Psoas muscle (tissue), 8 donors: Measurements from ENCODE around the gene DOCK1. TPM values are rescaled to one million over a fixed set of nuclear protein-coding genes. Genes with fewer than 3 reads are reported as not detected.
A peak's percentile ranks its signal among the peaks of the same experiment; 100 is the strongest.

ENCODE experiments used
- ATAC-seq, 4 donors: fragments of 200-7000 bp; cut with Tn5 transposase; one replicate each; pipeline ENCODE4 v1.9.1; 2020; ENCODE audit warnings: moderate library complexity in 3 of 4, mild to moderate bottlenecking in 2 of 4
- DNase-seq, 2 donors: peaks; one replicate each; pipeline ENCODE4 v3.0.0-alpha.2; 2020
- H3K27ac ChIP-seq: fragments of 200-600 bp; one replicate; pipeline ENCODE4 v1.8.0; 2022
- H3K27me3 ChIP-seq, 3 donors: fragments of 200-600 bp in 1 of 3; one replicate each; pipeline versions ENCODE4 v1.6.1 to v1.8.0; 2013 to 2022; ENCODE audit warnings: low read length in 2 of 3, mild to moderate bottlenecking in 2 of 3, moderate library complexity in 1 of 3; ENCODE audit not compliant: insufficient read depth in 3 of 3
- H3K36me3 ChIP-seq, 2 donors: fragments of 200-600 bp in 1 of 2; one replicate each; pipeline versions ENCODE4 v1.6.1 to v1.8.0; 2013 to 2022; ENCODE audit warnings: low read depth in 1 of 2, mild to moderate bottlenecking in 1 of 2, moderate library complexity in 1 of 2; ENCODE audit not compliant: insufficient read depth in 1 of 2
- H3K4me1 ChIP-seq: fragments of 200-600 bp; one replicate; pipeline ENCODE4 v1.8.0; 2022
- H3K4me3 ChIP-seq: fragments of 200-600 bp; one replicate; pipeline ENCODE4 v1.8.0; 2022; ENCODE audit warnings: mild to moderate bottlenecking
- H3K9me3 ChIP-seq: fragments of 200-600 bp; one replicate; pipeline ENCODE4 v1.8.0; 2022
- CTCF ChIP-seq: fragments of 200-600 bp; IDR thresholded peaks from one replicate; pipeline ENCODE4 v1.8.0; 2022; ENCODE audit warnings: antibody characterized with exemption
- WGBS, 3 donors: extraction: QIAGEN DNeasy Blood & Tissue Kit; methylation state at CpG; one replicate each; pipeline versions ENCODE4 v1.1.6 to v1.1.7; 2013; 5-methylcytosine and 5-hydroxymethylcytosine counted together
- intact Hi-C, 2 donors: fragments of 100-400 bp; cut with DNase I; formaldehyde crosslinking; loops; one replicate each; pipeline versions ENCODE4 v1.11.0 to v1.14.2; 2022
- polyA plus RNA-seq, 3 donors: library from polyadenylated mRNA; stranded (reverse); fragments of 200-250 nt; gene quantifications; one replicate each; pipeline ENCODE4 v1.2.3, GENCODE V29; 2013
- total RNA-seq, 4 donors: library from RNA; stranded (reverse); fragmentation: NEBNext Ultra II Directional in 2 of 4; extraction: Animal tissue kit (Norgen Biotek cat#: 25700) in 2 of 4; gene quantifications; one replicate each; pipeline versions ENCODE4 v1.2.1 to v1.2.4, GENCODE V29; 2021 to 2023
- donor health status: healthy with polysubstance abuse.
- donor health status: DM: no; HTN: no; CAD: no; lungs with moderate emphysema.
- donor health status: Bipolar disorder and iron deficiency.
- donor health status: healthy.
- donor health status: DM: yes; HTN: yes; CAD: no.
- donor health status: DM: no; HTN: no; CAD: no.
- donor health status: DM: no; HTN: no; CAD: no.
- donor health status: DM: yes; HTN: yes; CAD: no.

Gene DOCK1
- total and polyA plus RNA-seq, 7 donors, result 2.1 to 11.3 (median 5.4) TPM

GRCh38 chr10:126906704-126907422 lies 1.6 kb downstream of the DOCK1 start:
- 90 to 92% (median 91%) methylated on average over 13 to 14 of the region's 14 CpGs for WGBS, 3 donors
- Histone ChIP-seq H3K36me3 (no peaks in the 10 kb centered on the region), H3K9me3 (no peaks in the 10 kb centered on the region), H3K4me1 (no peaks in the 10 kb centered on the region), H3K4me3 (peak overlapping the region; percentile 66), H3K27me3 (peaks cover 0 to 30% (median 10%) of the 10 kb centered on the region in 3 donors), H3K27ac (no peak overlapping the region)
- DNase-seq, result no peak
- ATAC-seq, result no peak
- intact Hi-C loops, result no loop called here
- TF ChIP-seq CTCF, result no peak

GRCh38 chr10:126907423-126907970 lies 2.3 kb downstream of the DOCK1 start:
- H3K36me3 ChIP-seq, result no peaks in the 10 kb centered on the region
- TF ChIP-seq CTCF, result no peak
- DNase-seq, result no peak
- no peaks in the 10 kb centered on the region for H3K9me3 ChIP-seq
- no peaks in the 10 kb centered on the region for H3K4me1 ChIP-seq
- intact Hi-C loops, result no loop called here
- no peak for ATAC-seq
- H3K27ac ChIP-seq, result no peak overlapping the region
- no peak overlapping the region for H3K4me3 ChIP-seq
- H3K27me3 ChIP-seq, result peaks cover 0 to 30% (median 10%) of the 10 kb centered on the region in 3 donors
- WGBS, 3 donors, result 93 to 96% (median 95%) methylated on average over 9 of the region's 9 CpGs

GRCh38 chr10:126908225-126908624 lies 3.0 kb downstream of the DOCK1 start:
- no peaks in the 10 kb centered on the region for H3K4me1 ChIP-seq
- H3K27ac ChIP-seq, result no peak overlapping the region

GRCh38 chr10:126908729-126909128 lies 3.5 kb downstream of the DOCK1 start:
- Histone ChIP-seq H3K27me3 (peaks cover 0 to 30% (median 10%) of the 10 kb centered on the region in 3 donors), H3K36me3 (no peaks in the 10 kb centered on the region), H3K4me3 (no peak overlapping the region), H3K9me3 (no peaks in the 10 kb centered on the region), H3K27ac (no peak overlapping the region), H3K4me1 (no peaks in the 10 kb centered on the region)
- intact Hi-C loops, result no loop called here
- DNase-seq (no peak), ATAC-seq (no peak)
- TF ChIP-seq CTCF, result no peak
- WGBS, 3 donors, result 37 to 70% (median 40%) methylated on average over 7 of the region's 7 CpGs

More at GRCh38 chr10:126908225-126908624, 3.0 kb downstream of the DOCK1 start:
- 65 to 76% (median 75%) methylated on average over 5 of the region's 5 CpGs for WGBS, 3 donors
- ATAC-seq, result no peak
- TF ChIP-seq CTCF, result no peak
- Histone ChIP-seq H3K36me3 (no peaks in the 10 kb centered on the region), H3K9me3 (no peaks in the 10 kb centered on the region), H3K27me3 (peaks cover 0 to 30% (median 10%) of the 10 kb centered on the region in 3 donors), H3K4me3 (no peak overlapping the region)
- no peak for DNase-seq
- intact Hi-C loops, result no loop called here
